Stimulated activated CD4-positive, alpha-beta T cell treated with anti-CD3 and anti-CD28 coated beads, Interleukin-4, amount 100 ng/mL, for 4 hours (primary cell): Measurements from ENCODE around the gene GJB4.
A peak's percentile ranks its signal among the peaks of the same experiment; 100 is the strongest.
"Not testable (repeated sequence)": the region's sequence is repeated elsewhere in the genome, so short reads cannot be mapped to it uniquely, and the experiment has no call there.

Experiments used
- DNase-seq, 2 experiments: peaks; one replicate each; pipeline ENCODE4 v3.0.0-alpha.2; 2020

The GJB4 gene

DNA sequence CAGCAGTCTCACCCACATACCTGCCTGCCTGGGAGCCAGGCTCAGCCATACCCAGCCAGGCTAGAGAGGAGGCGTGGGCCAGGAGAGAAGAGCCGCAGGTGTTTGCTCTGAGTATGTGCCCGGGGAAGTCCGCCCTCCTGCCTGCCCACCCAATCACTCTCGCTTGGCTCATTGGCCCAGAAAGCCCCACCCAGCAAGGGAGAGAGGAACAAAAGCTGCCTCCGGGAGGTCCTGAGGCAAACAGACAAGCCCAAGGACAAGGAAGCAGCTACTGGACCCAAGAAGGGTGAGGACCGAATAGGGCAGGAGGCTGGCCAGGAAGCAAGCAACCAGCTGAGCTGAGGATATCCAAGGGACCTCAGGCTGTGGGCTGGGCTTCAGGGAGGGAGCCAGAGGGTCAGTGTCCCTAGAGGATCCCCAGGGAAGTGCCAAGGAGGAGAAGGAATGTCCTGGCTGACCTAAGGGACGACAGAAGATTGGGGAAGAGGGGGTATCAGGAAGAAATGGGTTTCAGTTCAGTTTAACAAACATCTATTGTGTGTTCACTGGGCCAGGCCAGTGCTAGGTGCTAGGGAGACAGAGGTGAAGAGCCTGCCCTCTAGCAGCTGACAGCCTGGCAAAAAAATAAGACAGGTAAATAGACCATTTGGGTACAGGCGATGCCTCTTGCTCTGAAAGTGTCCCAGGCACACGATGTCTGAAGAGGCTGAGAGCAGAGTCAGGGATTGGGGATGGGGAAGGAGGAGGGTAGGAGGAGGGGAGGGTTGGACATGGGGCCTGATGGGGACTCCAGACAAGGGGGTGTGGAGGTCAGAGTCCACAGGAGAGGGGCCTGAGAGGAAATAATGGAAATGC, at the start of gene GJB4:
Gene GJB4 (plus strand): TSS at position 238 of the 855 bp plus-strand sequence. CDS start 1,515 bp downstream, outside the sequence.
- no peak for DNase-seq

DNA sequence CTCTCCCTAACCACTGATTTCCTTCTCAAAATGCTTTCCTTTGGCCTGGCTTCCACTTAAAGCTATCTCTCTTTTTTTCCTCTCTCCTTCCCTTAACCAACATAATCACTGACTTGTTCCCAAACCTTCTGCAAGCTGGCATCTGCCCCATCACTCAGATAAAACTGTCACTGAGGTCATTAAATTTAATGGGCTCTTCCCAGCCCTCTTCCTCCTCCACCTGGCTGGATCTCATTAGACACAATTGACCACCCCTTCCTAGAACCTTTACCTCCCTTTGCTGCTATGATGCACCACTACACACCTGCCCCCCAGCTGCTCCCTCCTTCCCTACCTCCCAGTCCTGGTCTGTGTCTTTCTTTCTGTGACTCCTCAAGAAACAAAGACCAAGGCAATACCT, 48.7 kb upstream of the GJB4 start:
- DNase-seq: no peak

GRCh38 chr1:34711485-34711884, 48.1 kb upstream of the GJB4 start:
- no peak for DNase-seq

GRCh38 chr1:34712007-34712688, 47.4 kb upstream of the GJB4 start:
- DNase-seq: no peak

GRCh38 chr1:34713443-34713842, 46.1 kb upstream of the GJB4 start:
- no peak for DNase-seq

GRCh38 chr1:34714386-34714785, 45.2 kb upstream of the GJB4 start:
- no peak for DNase-seq

DNA sequence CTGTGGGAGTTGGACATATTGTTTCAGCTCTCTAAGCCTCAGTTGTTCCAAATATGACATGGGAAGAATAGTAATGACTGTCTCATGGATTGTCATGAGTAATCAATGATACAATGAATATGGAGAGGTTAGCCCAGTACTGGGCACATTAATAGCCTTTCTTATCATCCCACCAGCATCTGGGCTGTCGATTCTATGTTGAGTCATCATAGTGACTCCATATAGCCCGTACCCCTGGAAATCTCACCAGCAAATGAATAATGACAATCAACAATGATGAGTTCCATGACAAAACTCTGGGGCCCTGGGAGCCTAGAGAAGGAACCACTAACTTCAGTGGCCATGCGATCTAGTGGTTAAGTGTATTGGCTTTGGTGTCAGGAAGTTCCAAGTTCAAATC, 44.4 kb upstream of the GJB4 start:
- no peak for DNase-seq

GRCh38 chr1:34721241-34721640, 38.3 kb upstream of the GJB4 start:
- no peak for DNase-seq

DNA sequence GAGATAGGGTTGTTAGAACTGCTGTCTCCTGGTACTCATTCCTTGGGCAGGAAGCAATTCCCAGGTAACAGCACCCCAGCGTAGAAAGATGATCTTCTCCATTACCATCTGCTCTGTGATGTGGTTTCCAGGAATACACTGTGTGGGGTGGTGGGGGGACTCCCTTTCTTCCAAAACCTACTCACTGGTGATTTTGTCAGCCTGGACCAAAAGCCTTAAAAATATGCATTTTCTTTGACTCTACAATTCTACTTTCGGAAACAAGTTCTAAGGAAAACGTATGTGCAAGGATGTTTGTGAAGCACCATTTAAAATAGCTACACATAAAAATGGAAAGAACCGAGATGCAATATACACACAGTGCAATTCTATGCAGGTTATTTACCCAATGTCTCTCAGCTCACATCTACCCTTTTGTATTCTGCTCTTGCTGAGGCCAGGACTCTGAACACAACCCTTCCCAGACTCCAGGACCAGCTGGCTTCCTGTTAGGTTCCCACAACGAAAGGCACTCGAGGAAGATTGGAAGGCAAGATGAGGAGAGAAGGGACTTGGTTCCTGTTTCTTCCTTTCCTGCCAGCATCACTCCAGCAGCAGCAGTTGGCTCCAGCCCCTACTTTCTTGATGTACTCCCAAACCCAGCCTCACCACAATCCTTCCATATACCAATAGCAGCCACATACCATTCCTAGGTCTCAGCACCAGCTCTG, 37.7 kb upstream of the GJB4 start:
- DNase-seq: no peak

- DNase-seq: no peak
Measured at GRCh38 chr1:34726861-34727260, 32.7 kb upstream of the GJB4 start.

DNA sequence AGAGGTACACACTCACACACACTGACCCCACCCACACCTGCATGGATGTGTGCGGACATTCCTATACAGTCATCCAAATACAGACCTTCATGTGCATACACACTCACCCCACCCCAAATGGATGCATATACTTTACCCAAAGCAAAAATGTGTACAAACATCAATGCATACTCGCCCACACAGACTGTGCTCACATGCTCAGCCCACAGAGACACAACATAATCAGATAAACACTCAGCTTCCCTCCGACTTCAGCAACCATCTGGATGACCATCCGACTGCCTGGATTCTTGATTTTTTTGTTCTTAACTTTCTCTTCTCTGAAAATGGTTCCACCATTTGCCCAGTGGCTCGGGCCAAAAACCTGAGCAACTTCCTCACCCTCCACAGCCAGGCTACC, 29.1 kb upstream of the GJB4 start:
- no peak for DNase-seq

DNA sequence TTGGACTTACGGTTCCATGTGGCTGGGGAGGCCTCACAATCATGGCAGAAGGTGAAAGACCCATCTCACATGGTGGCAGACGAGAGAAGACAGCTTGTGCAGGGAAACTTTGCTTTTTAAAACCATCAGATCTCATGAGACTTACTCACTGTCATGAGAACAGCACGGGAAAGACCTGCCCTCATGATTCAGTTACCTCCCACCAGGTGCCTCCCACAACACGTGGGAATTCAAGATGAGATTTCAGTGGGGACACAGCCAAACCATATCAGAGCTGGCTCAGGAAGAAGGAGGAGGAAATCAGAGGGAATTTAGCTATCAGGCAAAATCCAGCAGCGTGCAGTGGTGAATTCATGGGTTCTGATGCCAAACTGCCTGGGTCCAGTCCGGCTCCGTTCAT, 26.7 kb upstream of the GJB4 start:
- not testable (repeated sequence) for DNase-seq

DNA sequence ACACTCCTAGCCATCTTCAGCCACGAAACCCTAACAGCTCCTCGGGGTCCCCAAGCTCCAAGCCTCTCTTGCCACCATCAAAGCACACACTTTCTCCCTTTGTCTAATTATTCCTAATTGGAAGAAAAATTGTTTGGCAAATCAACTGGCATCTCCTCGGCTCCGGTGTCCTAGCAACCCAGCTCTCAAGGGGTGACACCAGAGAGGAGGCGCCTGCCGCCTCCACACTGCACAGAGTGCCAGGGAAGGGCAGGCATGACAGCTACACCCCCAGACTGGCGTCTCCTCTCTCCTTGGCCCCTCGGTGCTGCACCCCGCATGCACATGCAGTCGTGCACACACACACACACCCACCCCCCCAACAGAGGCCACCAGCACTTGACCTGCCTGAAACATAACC, 22.8 kb upstream of the GJB4 start:
- no peak for DNase-seq

GRCh38 chr1:34737236-34737635, 22.3 kb upstream of the GJB4 start:
- DNase-seq: not testable (repeated sequence)

DNA sequence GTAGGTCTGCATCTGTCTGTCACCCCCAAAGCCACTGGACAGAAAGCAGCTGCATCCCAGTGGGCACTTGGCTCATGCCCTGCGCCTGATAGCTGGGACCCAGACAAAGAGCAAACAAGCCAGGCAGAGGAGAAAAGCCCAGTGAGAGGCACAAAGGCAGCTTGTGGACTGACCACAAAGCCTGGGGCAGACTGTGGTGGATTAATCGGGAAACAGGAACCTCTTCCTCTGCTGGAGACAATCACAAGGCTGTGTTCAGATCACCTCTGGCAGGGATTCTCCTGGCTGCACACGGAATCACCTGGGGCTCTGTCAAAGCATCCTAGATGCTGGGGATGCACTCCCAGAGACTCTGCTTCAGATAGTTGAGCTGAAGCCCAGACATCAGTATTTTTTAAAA, 19.9 kb upstream of the GJB4 start:
- DNase-seq: no peak

DNA sequence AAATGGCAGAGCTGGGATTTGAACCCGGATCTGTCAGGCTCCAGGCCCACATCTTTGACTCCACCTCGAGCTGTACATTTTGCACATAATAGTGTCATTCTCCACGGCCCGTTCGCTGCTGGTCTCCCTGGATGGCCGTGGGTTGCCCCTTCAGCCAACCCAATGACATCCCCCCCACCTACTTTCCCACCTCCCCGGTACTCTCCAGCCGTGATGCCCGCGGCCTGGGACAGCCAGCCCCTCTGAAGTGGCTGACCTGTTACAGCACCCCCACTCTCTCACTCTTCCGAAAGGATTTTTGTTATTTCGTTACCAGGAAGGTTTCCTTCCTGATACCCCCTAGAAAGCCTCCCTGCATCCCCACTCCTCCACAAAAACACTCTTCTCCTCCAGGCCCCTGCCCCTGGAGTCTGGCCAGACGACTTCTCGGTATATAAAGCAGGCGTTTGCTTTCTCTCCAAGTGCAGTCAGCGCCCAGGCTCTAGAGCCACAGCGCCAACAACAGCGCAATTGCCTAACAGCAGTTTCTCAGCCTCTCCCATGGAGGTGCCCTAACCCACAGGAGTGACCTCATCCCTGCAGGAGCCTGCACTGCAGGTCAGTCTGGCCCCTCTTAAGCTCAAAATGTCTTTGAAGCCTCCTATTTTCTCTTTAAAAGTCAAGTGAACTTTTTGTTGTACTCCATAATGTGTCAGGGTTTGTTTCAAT, 19.2 kb upstream of the GJB4 start:
- DNase-seq: no peak

- peak; percentile 59 to 84 for DNase-seq
Measured at GRCh38 chr1:34742667-34743270, 16.8 kb upstream of the GJB4 start.

- DNase-seq: no peak
Measured at GRCh38 chr1:34743775-34744174, 15.8 kb upstream of the GJB4 start.

- no peak for DNase-seq
Measured at GRCh38 chr1:34744851-34745250, 14.7 kb upstream of the GJB4 start.

DNA sequence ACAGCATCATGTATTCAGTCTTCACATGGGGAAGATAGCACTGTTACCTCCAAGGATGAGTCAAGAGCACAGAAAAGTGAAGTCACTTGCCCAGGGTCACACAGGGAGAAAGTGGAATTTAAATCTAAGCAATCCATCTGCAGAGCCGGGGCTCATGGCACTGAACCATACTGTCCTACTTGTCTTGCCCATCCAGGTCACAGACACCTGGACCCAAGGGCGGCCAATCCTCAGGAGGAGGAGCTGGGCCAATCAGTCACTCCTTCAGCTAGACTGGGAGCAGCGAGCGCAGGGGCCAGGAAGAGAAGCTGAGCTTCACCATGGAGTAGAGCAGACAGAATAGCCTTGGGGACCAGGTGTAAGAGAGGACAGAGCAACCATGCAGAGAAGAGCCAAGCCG, 13.9 kb upstream of the GJB4 start:
- no peak for DNase-seq

GRCh38 chr1:34746101-34746500, 13.4 kb upstream of the GJB4 start:
- DNase-seq: no peak

- no peak for DNase-seq
Measured at GRCh38 chr1:34746785-34747637, 12.5 kb upstream of the GJB4 start.
